ENCODE measurements around the gene WDR45B. TPM values are rescaled to one million over a fixed set of nuclear protein-coding genes. Genes with fewer than 3 reads are reported as not detected.

WDR45B gene
- total RNA-seq, 1 donor from 2014 or later: 74.0 TPM

DNA sequence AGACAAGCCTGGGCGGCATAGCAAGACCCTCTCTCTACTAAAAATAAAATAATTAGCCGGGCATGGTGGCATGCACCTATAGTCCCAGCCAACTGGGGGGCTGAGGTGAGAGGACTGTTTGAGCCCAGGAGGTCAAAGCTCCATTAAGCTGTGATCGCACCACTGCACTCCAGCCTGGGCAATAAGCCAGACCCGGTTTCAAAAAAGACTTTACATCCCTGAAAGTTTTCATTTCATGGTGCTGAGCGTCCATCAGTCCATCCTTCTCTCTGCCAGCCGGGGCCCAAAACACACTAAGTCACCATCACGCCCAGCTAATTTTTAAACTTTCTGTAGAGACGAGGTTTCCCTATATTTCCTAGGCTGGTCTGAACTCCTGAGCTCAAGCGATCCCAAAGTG, 39.6 kb upstream of the WDR45B start:
- Mint-ChIP-seq H3K36me3 (peaks cover 5% of the 10 kb centered on the region), H3K27me3 (no peaks in the 10 kb centered on the region), H3K4me1 (ENCODE audit: unreplicated experiment) (peaks cover 9% of the 10 kb centered on the region), H3K4me3 (no peak overlapping the region), H3K27ac (no peak overlapping the region), H3K9me3 (no peaks in the 10 kb centered on the region)
- no peak for DNase-seq (ENCODE audit: extremely low spot score, unreplicated experiment)
- TF ChIP-seq, protein P1, sequence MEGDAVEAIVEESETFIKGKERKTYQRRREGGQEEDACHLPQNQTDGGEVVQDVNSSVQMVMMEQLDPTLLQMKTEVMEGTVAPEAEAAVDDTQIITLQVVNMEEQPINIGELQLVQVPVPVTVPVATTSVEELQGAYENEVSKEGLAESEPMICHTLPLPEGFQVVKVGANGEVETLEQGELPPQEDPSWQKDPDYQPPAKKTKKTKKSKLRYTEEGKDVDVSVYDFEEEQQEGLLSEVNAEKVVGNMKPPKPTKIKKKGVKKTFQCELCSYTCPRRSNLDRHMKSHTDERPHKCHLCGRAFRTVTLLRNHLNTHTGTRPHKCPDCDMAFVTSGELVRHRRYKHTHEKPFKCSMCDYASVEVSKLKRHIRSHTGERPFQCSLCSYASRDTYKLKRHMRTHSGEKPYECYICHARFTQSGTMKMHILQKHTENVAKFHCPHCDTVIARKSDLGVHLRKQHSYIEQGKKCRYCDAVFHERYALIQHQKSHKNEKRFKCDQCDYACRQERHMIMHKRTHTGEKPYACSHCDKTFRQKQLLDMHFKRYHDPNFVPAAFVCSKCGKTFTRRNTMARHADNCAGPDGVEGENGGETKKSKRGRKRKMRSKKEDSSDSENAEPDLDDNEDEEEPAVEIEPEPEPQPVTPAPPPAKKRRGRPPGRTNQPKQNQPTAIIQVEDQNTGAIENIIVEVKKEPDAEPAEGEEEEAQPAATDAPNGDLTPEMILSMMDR (conservative IDR thresholded peaks at IDR 0.05): no peak

DNA sequence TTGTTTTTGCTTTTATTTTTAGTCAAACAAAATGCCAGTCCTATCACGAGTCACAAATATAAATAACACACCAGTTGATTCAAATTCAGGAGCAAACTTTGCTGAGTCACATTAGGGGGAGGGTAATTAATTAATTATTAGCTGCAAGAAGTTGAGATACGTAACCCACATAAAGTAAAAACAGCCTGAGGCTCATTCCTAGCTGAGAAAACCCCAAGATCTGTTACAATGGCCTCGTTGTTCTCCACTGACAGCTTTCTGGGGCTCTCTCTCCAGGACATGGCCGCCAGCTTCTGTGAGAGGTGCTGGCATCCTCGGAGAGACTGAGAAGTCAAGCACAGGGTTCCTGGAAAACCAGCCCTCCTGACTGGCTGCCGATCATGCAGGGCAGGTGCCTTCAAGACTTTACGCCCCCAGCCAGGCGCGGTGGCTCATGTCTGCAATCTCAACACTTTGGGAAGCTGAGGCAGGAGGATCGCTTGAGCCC, 39.2 kb upstream of the WDR45B start:
- Mint-ChIP-seq H3K27ac (no peak overlapping the region), H3K9me3 (no peaks in the 10 kb centered on the region), H3K27me3 (no peaks in the 10 kb centered on the region), H3K4me3 (no peak overlapping the region), H3K4me1 (ENCODE audit: unreplicated experiment) (peaks cover 9% of the 10 kb centered on the region), H3K36me3 (peaks cover 5% of the 10 kb centered on the region)
- TF ChIP-seq, protein P1 (conservative IDR thresholded peaks at IDR 0.05): no peak
- DNase-seq (ENCODE audit: extremely low spot score, unreplicated experiment): no peak

DNA sequence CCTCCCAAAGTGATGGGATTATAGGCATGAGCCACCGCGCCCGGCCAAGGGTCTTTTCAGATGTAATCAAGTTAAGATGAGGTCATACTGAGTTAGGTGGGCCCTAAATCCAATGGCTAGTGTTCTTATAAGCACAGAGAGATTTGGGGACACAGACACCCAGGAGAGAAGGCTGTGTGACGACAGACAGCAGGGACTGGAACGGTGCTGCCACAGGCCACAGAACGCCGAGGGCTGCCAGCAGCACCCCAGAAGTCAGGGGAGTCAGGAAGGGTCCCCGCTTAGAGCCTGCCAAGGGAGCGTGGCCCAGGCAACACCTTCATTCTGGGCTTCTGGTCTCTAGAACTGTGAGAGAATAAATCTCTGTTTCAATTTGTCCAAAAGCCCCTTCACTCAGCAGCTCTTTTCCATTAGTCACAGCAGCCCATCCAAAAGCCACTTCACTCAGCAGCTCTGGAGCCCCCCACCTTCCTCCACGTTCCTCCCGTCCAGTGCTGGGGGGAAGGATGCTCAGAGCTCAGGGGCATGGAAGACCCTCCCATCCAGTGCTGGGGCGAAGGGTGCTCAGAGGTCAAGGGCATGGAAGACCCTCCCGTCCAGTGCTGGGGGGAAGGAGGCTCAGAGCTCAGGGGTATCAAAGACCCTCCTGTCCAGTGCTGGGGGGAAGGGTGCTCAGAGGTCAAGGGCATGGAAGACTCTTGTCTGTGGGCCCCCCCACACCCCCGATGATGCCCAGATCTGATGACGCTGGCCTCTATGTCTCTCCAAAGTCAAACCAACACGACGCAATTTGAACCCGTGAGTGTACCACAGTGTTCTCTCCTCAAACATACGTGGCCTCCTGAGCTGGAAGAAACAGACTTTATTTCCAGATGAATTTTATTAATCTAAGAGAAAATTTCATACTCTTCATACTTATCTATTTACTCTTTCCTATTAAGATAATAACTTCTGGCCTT, 38.4 kb upstream of the WDR45B start:
- TF ChIP-seq, protein P1 (conservative IDR thresholded peaks at IDR 0.05): no peak
- peaks cover 5% of the 10 kb centered on the region for H3K36me3 Mint-ChIP-seq
- H3K4me1 Mint-ChIP-seq (ENCODE audit: unreplicated experiment): peaks cover 9% of the 10 kb centered on the region
- H3K9me3 Mint-ChIP-seq: no peaks in the 10 kb centered on the region
- no peaks in the 10 kb centered on the region for H3K27me3 Mint-ChIP-seq
- H3K4me3 Mint-ChIP-seq: no peak overlapping the region
- no peak overlapping the region for H3K27ac Mint-ChIP-seq
- DNase-seq (ENCODE audit: extremely low spot score, unreplicated experiment): no peak

DNA sequence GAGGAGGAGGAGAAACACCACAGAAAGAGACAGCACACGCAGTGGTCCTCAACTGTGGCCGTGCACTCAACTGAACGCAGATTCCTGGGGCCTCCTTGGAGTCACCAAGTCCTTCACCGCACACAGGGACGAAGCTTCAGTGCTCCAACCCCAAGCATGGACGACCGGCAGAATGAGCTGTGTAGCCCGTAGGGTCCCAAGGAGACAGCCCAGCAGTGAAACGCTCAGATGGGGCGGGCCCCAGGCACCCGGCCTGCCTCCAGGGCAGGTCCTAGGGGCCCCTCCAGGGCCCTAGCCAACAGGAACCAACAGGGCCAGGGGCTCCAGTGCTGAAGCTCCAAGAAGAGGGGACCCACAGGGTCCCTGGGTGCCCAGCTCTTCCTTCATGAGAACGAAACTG, 37.0 kb upstream of the WDR45B start:
- Mint-ChIP-seq H3K4me3 (no peak overlapping the region), H3K27me3 (no peaks in the 10 kb centered on the region), H3K9me3 (no peaks in the 10 kb centered on the region), H3K27ac (no peak overlapping the region), H3K36me3 (peaks cover 5% of the 10 kb centered on the region), H3K4me1 (ENCODE audit: unreplicated experiment) (peaks cover 5% of the 10 kb centered on the region)
- no peak for DNase-seq (ENCODE audit: extremely low spot score, unreplicated experiment)
- TF ChIP-seq, protein P1 (conservative IDR thresholded peaks at IDR 0.05): no peak

DNA sequence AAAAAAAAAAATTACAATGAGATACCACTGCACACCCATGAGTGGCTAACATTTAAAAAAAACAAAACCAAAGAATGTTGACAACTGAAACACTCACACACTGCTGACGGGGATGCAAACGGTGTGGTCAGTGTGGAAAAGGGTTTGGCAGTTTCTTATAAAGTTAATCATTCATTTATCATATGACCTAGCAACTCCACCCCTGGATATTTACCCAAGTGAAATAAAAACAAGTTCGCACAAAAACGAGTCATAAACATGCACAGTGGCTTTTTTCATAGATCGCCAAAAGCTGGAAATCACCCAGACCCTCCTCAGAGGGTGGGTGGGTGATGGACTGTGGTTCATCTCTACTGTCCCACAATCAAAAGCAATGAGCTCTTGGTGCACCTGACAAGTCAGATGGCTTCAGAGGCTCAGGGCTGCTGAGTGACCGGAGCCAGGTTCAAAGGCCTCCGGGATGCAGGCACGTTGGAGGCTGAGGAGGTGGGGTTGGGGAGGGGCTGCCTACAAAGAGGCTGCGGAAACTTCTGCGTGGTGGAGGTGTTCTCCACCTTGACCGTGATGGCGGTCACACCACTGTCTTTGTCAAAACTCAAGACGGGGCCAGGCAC, 36.1 kb upstream of the WDR45B start:
- no peak for DNase-seq (ENCODE audit: extremely low spot score, unreplicated experiment)
- TF ChIP-seq, protein P1 (conservative IDR thresholded peaks at IDR 0.05): no peak
- Mint-ChIP-seq H3K36me3 (no peaks in the 10 kb centered on the region), H3K9me3 (no peaks in the 10 kb centered on the region), H3K4me3 (no peak overlapping the region), H3K27me3 (no peaks in the 10 kb centered on the region), H3K27ac (peak overlapping the region; percentile 82), H3K4me1 (ENCODE audit: unreplicated experiment) (no peaks in the 10 kb centered on the region)

Measured in type B pancreatic cell (in vitro differentiated cells).